ENCODE measurements around the gene PNLDC1.
A peak's percentile ranks its signal among the peaks of the same experiment; 100 is the strongest.

Gene PNLDC1

GRCh38 chr6:159852877-159853276, 52.8 kb downstream of the PNLDC1 start:
- DNase-seq, result peak; percentile 10

- DNase-seq, result no peak
Observed at GRCh38 chr6:159853754-159854153, 53.7 kb downstream of the PNLDC1 start.

GRCh38 chr6:159854959-159855358, 54.9 kb downstream of the PNLDC1 start:
- no peak for DNase-seq

GRCh38 chr6:159858259-159858658, 58.2 kb downstream of the PNLDC1 start:
- DNase-seq, result no peak

GRCh38 chr6:159860482-159860881, 60.4 kb downstream of the PNLDC1 start:
- DNase-seq, result no peak

GRCh38 chr6:159862103-159862502, 62.0 kb downstream of the PNLDC1 start:
- DNase-seq, result no peak

- peak; percentile 63 for DNase-seq
Observed at GRCh38 chr6:159863341-159863740, 63.3 kb downstream of the PNLDC1 start.

- no peak for DNase-seq
Observed at GRCh38 chr6:159865226-159865920, 65.3 kb downstream of the PNLDC1 start.

- DNase-seq, result no peak
Observed at GRCh38 chr6:159866286-159867247, 66.5 kb downstream of the PNLDC1 start.
